HG02759 (cell line): ENCODE measurements around the gene CDK5.

Experiments
- ATAC-seq: cut with Tn5 transposase; IDR thresholded peaks from one replicate; pipeline ENCODE4 v1.9.1; 2021; ENCODE audit warnings: mild to moderate bottlenecking, moderate library complexity; ENCODE audit not compliant: unreplicated experiment

CDK5 gene

GRCh38 chr7:151057506-151057988 is at the start of gene CDK5:
Gene CDK5, minus strand, starts transcription at chr7:151057897. Its CDS starts 49 bp downstream, at chr7:151057848.
- peak; percentile 12 for ATAC-seq

DNA sequence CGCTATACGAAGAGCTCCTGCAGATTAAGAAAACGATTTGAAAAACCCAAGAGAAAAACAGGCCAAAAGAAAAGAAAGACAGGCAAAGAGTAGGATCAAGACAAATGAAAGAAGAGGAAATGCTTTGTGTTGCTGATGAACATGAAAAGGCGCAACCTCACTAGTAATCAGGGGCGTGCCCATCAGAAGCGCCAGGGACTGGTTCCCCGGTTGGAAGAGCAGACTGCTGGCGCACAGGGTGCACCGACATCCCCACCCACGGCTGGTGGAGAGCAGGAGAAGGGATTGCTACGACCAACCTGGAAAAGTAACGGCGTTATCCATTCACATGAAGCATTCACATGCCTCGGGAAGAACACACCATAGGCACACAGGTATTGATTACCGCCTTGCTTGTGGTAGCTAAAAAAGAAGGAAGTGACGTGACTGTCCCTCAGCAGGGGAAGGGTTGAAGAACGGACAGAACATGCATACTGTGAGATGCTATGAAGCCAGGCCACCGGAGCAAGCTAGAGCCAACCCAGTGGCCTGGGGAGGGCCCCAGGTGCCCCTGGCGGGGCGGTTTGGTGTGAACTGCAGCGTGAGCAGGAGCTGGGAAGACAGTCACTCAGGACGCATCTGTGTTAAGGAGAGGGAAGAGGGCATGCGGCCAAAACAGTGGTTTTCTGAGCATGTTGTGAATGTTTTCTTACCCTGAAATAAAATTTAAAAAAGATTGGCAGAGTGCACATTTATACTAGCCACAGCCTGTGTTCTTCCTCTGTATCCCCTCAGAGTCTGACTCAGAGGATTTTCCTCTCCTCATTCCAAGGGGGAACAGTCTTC is 46.9 kb upstream of the CDK5 start:
- no peak for ATAC-seq

DNA sequence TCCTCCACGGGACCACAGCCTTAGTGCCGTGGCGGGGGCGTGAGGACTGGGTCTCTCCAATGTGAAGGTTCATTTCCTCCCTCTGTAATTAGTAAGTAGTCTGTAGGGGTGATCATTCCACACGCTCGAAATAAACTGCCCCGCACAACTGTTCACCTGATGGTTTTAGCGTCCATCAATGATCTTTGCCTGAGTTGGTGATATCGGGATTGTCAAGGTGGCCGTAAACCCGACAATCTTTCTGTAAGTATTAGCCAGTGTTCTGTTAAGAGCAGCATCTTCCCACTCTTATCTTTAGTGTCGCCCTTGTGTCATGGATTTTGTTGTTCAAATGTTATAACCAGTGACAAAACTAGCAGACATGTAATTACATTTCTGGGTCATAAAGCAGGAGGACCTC is 46.3 kb upstream of the CDK5 start:
- ATAC-seq, result no peak

DNA sequence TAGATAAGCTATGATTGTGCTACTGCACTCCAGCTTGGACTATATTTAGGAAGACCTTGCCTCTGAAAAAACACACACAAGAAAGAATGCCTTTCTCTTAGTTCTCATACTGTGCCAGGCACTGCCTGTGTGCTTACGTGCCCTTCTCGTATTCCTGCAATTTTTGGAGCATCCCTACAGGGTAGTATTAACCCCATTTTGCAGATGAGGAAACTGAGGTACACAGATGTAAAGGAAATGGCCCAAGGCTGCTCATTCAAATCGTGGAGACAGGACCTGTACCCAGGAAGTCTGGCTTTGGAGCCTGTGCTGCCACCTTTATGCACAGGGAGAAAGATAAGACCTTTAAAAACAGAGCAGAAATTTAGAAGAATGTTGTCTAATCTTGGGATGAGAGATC is 45.3 kb upstream of the CDK5 start:
- ATAC-seq, result no peak

GRCh38 chr7:151101621-151102396 is 44.1 kb upstream of the CDK5 start:
- no peak for ATAC-seq

- no peak for ATAC-seq
Measured at GRCh38 chr7:151100921-151101320, 43.2 kb upstream of the CDK5 start.

GRCh38 chr7:151099486-151100211 is 42.0 kb upstream of the CDK5 start:
- no peak for ATAC-seq

DNA sequence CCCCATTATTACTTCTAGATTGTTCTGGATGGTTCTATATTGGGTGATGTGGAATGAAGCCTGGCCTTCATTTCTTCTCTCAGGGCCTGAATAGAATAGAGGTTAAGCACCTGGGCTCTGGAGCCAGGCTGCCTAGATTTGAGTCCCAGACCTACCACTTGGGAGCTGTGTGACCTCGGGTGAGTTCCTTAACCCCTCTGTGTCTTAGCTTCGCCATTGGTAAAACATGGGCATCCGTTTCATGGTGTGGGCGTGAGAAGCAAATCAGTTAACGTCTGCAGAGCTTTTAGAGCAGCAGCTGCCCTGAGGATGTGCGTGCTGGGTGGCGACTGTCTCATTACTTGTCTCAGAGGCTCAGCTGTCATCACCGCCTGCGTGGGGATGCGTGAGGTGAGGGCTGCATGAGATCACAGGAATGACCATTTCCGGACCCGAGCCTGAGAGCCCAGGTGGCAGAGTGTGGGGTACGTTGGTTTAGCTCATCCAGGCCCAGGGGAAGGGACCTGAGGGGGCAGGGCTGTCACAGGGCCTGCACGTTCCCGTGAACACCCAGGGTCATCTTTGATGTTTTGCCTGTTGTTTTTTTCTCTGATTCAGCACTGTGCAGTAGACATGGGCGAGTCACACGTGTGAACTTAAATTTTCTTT is 38.3 kb upstream of the CDK5 start:
- no peak for ATAC-seq

GRCh38 chr7:151095123-151095797 is 37.6 kb upstream of the CDK5 start:
- ATAC-seq, result no peak

DNA sequence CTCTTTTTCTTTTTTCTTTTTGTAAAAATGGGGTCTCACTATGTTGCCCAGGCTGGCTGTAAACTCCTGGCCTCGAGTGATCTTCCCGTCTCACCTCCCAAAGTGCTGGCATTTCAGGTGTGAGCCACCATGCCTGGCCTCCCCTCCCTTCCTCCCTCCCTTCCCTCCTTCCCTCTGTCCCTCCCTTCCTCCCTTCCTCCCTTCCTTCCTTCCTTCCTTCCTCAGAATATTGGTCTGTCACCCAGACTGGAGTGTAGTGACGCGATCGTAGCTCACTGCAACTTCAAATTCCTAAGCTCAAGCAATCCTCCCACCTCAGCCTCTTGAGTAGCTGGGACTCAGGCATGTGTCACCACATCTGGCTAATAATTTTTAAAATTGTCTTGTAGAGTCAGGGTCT is 37.0 kb upstream of the CDK5 start:
- ATAC-seq, result no peak

DNA sequence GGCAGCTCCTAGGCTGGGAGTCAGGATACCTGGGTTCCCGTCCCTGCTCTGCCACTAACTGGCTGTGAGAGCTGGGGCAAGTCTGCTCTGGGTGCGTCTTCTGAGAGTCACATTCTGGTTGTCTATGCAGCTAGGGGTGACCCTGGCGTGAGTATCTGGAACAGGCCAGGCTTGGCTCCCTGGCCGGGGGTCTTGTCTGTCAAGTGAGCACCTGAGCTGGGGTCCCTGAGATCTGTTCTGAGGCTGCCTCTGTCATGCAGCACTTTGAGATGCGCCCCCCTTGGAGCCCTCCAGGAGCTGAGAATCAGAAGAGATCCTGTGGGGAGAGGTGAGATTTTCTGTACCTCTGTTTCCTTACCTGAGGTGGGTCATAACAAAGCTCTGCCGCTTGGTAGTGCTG is 36.1 kb upstream of the CDK5 start:
- no peak for ATAC-seq

DNA sequence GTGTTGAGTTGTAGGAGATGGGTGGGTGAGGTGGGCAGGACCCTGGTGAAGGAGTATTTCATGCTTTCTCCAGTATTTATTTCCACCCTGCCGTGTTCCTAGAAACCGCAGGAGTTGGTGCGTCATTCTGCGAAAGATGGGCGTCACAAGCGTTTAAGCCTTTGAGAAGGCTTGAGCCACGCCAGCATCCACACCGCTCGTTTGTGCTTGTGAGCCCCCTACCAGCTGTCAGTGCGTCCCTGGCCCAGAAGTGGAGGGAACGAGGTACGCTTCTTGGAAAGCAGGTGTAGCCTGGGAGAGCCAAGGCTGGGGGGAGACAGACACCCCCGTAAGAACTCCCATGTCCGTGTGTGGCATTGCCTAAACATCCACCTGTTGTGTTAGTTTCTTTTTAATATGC is 34.3 kb upstream of the CDK5 start:
- ATAC-seq, result no peak

GRCh38 chr7:151091431-151091830 is 33.7 kb upstream of the CDK5 start:
- no peak for ATAC-seq

DNA sequence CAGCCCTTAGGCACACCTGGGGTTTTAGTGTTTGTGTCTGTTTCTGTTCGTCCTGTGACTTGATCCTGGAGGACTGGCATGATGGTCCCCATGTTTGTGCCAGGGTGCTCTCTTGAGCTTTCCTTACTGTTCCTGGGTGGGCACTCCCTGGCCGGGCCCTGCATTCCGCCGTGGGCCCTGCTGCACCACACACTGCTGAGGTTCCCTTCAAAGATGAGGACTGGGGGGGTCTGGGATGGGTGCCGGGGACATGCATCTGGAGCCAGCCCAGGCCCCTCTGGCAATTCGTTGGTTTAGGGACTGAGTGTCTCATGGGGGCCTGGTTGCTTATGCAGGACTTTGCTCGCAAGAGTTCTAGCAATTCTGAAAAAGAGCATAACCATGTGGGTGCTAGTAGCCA is 33.3 kb upstream of the CDK5 start:
- no peak for ATAC-seq

DNA sequence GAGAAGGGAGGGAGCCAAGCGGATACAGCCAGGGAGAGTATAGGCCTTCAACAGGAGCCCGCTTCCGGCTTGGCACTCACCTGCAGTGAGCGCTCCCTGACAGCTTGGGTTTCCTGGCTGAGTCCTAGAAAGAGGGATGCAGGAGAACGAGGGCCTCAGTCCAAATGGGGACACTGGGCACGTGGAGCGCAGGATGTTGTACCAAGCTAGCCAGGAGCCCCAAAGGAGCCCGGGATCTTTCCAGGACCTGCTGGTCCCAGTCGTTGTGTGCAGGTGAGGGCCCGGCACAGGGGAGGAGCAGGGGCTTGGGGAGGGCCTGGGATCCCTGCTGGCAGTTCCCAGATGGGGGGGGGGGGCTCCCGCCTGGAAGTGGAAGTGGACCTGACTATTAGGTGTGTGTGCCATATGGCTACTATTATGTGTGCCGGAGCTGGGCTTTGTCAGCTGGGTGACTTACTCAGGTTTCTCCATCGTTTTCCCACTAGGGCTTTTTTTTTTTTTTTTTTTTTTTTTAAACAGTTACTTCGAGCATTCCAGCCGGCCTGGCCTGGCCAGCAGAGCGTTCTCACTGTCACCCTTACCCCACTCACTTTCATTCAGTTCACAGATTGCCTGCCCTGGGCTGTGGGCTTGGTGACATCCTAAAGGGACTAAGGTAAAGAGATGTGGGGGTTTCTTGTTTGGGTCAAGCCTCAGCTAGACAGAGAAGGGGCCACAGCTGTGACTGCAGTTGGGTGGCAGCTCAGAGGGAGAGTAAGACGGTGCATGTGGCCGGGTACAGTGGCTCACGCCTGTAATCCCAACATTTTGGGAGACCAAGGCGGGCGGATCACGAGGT is 32.4 kb upstream of the CDK5 start:
- ATAC-seq, result no peak

GRCh38 chr7:151088856-151089699 is 31.4 kb upstream of the CDK5 start:
- no peak for ATAC-seq

DNA sequence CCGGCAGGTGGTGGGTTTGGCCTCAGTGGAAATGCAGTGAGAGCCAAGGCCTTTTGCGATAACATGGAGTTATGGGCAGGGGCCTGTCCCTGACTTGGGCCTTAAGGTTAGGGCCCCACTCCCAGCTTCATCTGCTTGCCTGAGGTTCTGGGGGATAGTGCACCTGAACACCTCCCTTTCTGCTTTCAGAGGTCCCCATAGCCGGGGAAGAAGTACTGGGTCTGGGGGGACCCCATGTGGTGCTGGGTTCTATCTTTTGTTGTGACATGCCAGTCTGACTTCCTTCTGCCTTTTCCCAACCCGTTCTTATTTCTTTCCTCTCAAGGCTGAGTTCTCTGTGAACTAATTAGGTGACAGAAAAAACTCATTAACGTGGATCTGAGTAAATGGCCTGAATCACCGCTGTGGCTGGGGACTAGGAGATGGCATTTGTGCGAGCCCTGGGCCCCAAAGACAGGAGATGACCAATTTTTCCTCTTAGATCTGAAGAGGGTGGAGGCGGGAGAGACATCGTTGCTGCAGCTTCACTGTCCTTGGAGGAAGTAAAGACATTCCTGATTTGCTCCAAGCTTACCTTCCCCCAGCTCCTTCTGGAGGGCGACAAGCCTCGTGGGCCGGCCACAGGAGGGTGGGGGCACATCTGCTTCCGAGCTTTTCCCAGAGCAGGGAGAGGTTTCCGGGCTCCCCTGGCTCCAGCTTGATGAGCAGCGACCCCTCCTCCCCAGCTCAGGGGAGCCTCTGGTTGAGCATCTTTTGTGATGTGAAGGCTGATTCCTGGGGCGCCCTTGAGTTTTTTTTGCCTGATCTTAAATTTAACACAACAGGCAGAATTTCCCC is 30.5 kb upstream of the CDK5 start:
- no peak for ATAC-seq
